K562 (cell line): ENCODE measurements around the gene DLGAP1. TPM values are rescaled to one million over a fixed set of nuclear protein-coding genes. Genes with fewer than 3 reads are reported as not detected.

Experiments used
- ADNP ChIP-seq: fragments of 200-800 bp; sonication (Bioruptor generic); IDR thresholded peaks from 2 replicates; pipeline ENCODE4 v1.6.1; 2016; ENCODE audit warnings: missing genetic modification characterization, missing compliant biosample characterization
- BRD4 ChIP-seq: fragments of 200-600 bp; sonication (generic); IDR thresholded peaks from 2 replicates; pipeline ENCODE4 v1.6.1; 2017; ENCODE audit warnings: inconsistent platforms
- CREM ChIP-seq: IDR thresholded peaks from 2 replicates; pipeline ENCODE4 v1.6.1; 2014; ENCODE audit warnings: antibody characterized with exemption, low read depth
- CUX1 ChIP-seq: fragments of 200-800 bp; sonication (Bioruptor generic); IDR thresholded peaks from 2 replicates; pipeline ENCODE4 v1.6.1; 2016; ENCODE audit warnings: missing genetic modification characterization, missing compliant biosample characterization
- JUND ChIP-seq, 2 experiments: IDR thresholded peaks; 2 replicates in 1 of 2; 3 replicates in 1 of 2; pipeline ENCODE4 v1.6.1; 2011; ENCODE audit warnings: borderline replicate concordance in 2 of 2, low read depth in 2 of 2, low read length in 2 of 2, improper control_type of control experiment in 1 of 2, missing biosample characterization in 1 of 2, missing genetic modification characterization in 1 of 2, missing genetic modification reagents in 1 of 2
- LCOR ChIP-seq: sonication (generic); formaldehyde crosslinking; IDR thresholded peaks from 2 replicates; pipeline ENCODE4 v1.8.0; 2022; ENCODE audit warnings: mild to moderate bottlenecking, missing genetic modification reagents
- MAFF ChIP-seq: IDR thresholded peaks from 2 replicates; pipeline ENCODE4 v1.6.1; 2012; ENCODE audit warnings: low read length, improper control_type of control experiment
- MXD1 ChIP-seq: fragments of 250-450 bp; sonication (Bioruptor Pico); IDR thresholded peaks from 2 replicates; pipeline ENCODE4 v1.8.0; 2021; ENCODE audit warnings: borderline replicate concordance, mild to moderate bottlenecking, moderate library complexity; ENCODE audit not compliant: poor library complexity, severe bottlenecking
- MYBL2 ChIP-seq, 2 experiments: fragments of 450-650 bp in 1 of 2; sonication (generic) in 1 of 2; formaldehyde crosslinking in 1 of 2; IDR thresholded peaks; 2 replicates each; pipeline versions ENCODE4 v1.6.1 to v1.8.1; 2017 to 2022; ENCODE audit warnings: borderline replicate concordance in 1 of 2, inconsistent platforms in 1 of 2, low read depth in 1 of 2, mild to moderate bottlenecking in 1 of 2, missing genetic modification reagents in 1 of 2, moderate library complexity in 1 of 2
- NKRF ChIP-seq: fragments of 450-650 bp; IDR thresholded peaks from 2 replicates; pipeline ENCODE4 v1.6.1; 2016; ENCODE audit warnings: borderline replicate concordance
- RFX7 ChIP-seq: fragments of 250-450 bp; sonication (Bioruptor Pico); IDR thresholded peaks from 2 replicates; pipeline ENCODE4 v1.5.1; 2021; ENCODE audit warnings: mild to moderate bottlenecking
- TAF1 ChIP-seq: IDR thresholded peaks from 2 replicates; pipeline ENCODE4 v1.6.1; 2011; ENCODE audit warnings: mild to moderate bottlenecking, low read length, moderate library complexity; ENCODE audit not compliant: insufficient read depth, control insufficient read depth, severe bottlenecking; ENCODE audit errors: extremely low read depth
- XRCC5 ChIP-seq: fragments of 200-400 bp; formaldehyde crosslinking; IDR thresholded peaks from 2 replicates; pipeline ENCODE4 v1.6.1; 2017; ENCODE audit warnings: low read depth, mild to moderate bottlenecking, low read length
- ZNF239 ChIP-seq: fragments of 250-450 bp; sonication (Bioruptor Pico); IDR thresholded peaks from 2 replicates; pipeline ENCODE4 v1.4.0; 2020; ENCODE audit warnings: mild to moderate bottlenecking
- ZNF311 ChIP-seq: fragments of 250-450 bp; sonication (Bioruptor Pico); IDR thresholded peaks from 2 replicates; pipeline ENCODE4 v1.4.0; 2020; ENCODE audit warnings: mild to moderate bottlenecking, moderate library complexity
- polyA plus RNA-seq, 8 experiments: library from polyadenylated mRNA; depleted of rRNA in 4 of 8; stranded (reverse) in 5 of 8; unstranded in 3 of 8; fragments of >200 nt; fragmentation: Nextera tagmentation in 2 of 8; fragmentation: Illumina TruSeq in 1 of 8; extraction: Ambion mirVana in 2 of 8; extraction: Trizol in 1 of 8; gene quantifications; 2 replicates each; pipeline versions ENCODE4 v1.2.1 to v1.2.3, GENCODE V29; 2011 to 2014; ENCODE audit warnings: inconsistent platforms in 1 of 8, missing spikeins in 1 of 8
- total RNA-seq, 7 experiments: library from RNA; depleted of rRNA in 6 of 7; stranded (reverse); fragments of >200 nt in 6 of 7; fragmentation: Illumina TruSeq in 2 of 7; extraction: Trizol in 2 of 7; gene quantifications; 2 replicates each; pipeline versions ENCODE4 v1.2.1 to v1.2.3, GENCODE V29; 2011 to 2021; ENCODE audit warnings: low replicate concordance in 1 of 7
- TF ChIP-seq, protein P1 (sequence below): fragments of 450-650 bp; conservative IDR thresholded peaks from 2 replicates; pipeline ENCODE4 v1.6.1; 2016; ENCODE audit warnings: missing genetic modification characterization, low read depth, mild to moderate bottlenecking, control low read depth, missing compliant biosample characterization
- TF ChIP-seq, protein P2 (sequence below): fragments of 450-650 bp; IDR thresholded peaks from 2 replicates; pipeline ENCODE4 v1.6.1; 2016; ENCODE audit warnings: missing biosample characterization, missing genetic modification characterization

Gene DLGAP1
- total and polyA plus RNA-seq, 9 of the 15 experiments (the other 6 are each of a cell fraction or from before 2014, with no cell fraction given): 0.04 to 0.22 (median 0.08) TPM

DNA sequence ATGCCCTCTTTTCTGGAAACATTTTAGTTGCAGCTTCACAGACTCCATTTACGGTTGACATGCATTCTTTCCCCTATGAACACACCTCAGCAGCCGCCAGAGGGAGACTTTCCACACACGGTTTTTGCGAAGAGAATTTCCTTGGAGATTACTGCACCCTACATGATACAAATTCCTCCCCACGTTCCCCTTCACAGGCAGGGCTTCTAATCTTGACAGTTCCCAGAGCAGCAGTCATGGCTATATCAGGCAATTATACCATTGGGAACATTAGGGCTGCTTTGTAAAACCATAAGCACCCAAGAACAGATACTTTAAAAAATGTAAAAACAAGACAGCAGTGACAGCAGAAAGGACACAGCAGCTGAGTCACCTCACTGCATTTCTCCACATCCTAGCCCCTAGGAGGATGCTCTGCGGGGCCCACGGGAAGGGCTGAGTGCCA lies 751.4 kb downstream of the DLGAP1 start (continued):
- TF ChIP-seq CUX1 (no peak), TAF1 (no peak), RFX7 (no peak), CREM (peak; percentile 42; the same call in 1 of the 2 replicates), XRCC5 (peak; percentile 71; the same call in 1 of the 2 replicates), ADNP (tag) (no peak), MXD1 (CRISPR knock-in tag) (no peak), MYBL2 (IDR thresholded peaks at IDR 0.05; ENCODE audit: low read depth) (no peak), MYBL2 (CRISPR knock-in tag; IDR thresholded peaks at IDR 0.05; ENCODE audit: borderline replicate concordance) (no peak), JUND (IDR thresholded peaks at IDR 0.05; ENCODE audit: borderline replicate concordance, low read depth, low read length) (peak; percentile 67; the same call in 1 of the 2 replicates), JUND (tag; IDR thresholded peaks at IDR 0.05; ENCODE audit: borderline replicate concordance, low read depth, low read length) (no peak; the same call in 2 of the 3 replicates), MAFF (no peak), ZNF239 (CRISPR knock-in tag) (no peak), NKRF (no peak), ZNF311 (CRISPR knock-in tag) (no peak), LCOR (CRISPR knock-in tag) (no peak), BRD4 (no peak)
- TF ChIP-seq, protein P1, sequence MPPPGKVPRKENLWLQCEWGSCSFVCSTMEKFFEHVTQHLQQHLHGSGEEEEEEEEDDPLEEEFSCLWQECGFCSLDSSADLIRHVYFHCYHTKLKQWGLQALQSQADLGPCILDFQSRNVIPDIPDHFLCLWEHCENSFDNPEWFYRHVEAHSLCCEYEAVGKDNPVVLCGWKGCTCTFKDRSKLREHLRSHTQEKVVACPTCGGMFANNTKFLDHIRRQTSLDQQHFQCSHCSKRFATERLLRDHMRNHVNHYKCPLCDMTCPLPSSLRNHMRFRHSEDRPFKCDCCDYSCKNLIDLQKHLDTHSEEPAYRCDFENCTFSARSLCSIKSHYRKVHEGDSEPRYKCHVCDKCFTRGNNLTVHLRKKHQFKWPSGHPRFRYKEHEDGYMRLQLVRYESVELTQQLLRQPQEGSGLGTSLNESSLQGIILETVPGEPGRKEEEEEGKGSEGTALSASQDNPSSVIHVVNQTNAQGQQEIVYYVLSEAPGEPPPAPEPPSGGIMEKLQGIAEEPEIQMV: no peak
- TF ChIP-seq, protein P2, sequence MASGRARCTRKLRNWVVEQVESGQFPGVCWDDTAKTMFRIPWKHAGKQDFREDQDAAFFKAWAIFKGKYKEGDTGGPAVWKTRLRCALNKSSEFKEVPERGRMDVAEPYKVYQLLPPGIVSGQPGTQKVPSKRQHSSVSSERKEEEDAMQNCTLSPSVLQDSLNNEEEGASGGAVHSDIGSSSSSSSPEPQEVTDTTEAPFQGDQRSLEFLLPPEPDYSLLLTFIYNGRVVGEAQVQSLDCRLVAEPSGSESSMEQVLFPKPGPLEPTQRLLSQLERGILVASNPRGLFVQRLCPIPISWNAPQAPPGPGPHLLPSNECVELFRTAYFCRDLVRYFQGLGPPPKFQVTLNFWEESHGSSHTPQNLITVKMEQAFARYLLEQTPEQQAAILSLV (tag): no peak
